Testis (tissue), 3 donors: ENCODE data around the gene RDH13. TPM values are rescaled to one million over a fixed set of nuclear protein-coding genes. Genes with fewer than 3 reads are reported as not detected.
"Not testable (repeated sequence)": the region's sequence is repeated elsewhere in the genome, so short reads cannot be mapped to it uniquely, and the experiment has no call there.

Experiments used
- DNase-seq: peaks from one replicate; pipeline ENCODE4 v3.0.0-alpha.2; 2019
- H3K27ac ChIP-seq, 2 donors: fragments of 200-600 bp; sonication (generic); one replicate each; pipeline ENCODE4 v1.5.1; 2019
- H3K27me3 ChIP-seq: fragments of 200-600 bp; sonication (generic); one replicate; pipeline ENCODE4 v1.5.1; 2019
- H3K36me3 ChIP-seq: fragments of 200-600 bp; sonication (generic); one replicate; pipeline ENCODE4 v1.5.1; 2017; ENCODE audit warnings: low read depth; ENCODE audit errors: missing control alignments
- H3K4me1 ChIP-seq: fragments of 200-600 bp; sonication (generic); one replicate; pipeline ENCODE4 v1.5.1; 2019
- H3K4me3 ChIP-seq, 2 donors: fragments of 200-600 bp; sonication (generic); one replicate each; pipeline ENCODE4 v1.5.1; 2017 to 2019
- H3K9me3 ChIP-seq: fragments of 200-600 bp; sonication (generic); one replicate; pipeline ENCODE4 v1.5.1; 2017
- POLR2A ChIP-seq: fragments of 450-650 bp; IDR thresholded peaks from one replicate; pipeline ENCODE4 v1.6.1; 2017; ENCODE audit warnings: antibody characterized with exemption, mild to moderate bottlenecking, moderate library complexity
- WGBS, 2 donors: methylation state at CpG; one replicate each; pipeline ENCODE4 v1.1.5; 2018; 5-methylcytosine and 5-hydroxymethylcytosine counted together
- intact Hi-C: fragments of 100-400 bp; cut with DNase I; formaldehyde crosslinking; loops from one replicate; pipeline ENCODE4 v1.15.1; 2023; ENCODE audit warnings: low total_unique reads
- polyA plus RNA-seq: library from polyadenylated mRNA; stranded (reverse); fragments of 350-450 nt; fragmentation: Illumina TruSeq; extraction: RNeasy Lipid Tissue Mini Kit (QIAGEN cat#74804); gene quantifications from one replicate; pipeline ENCODE4 v1.2.3, GENCODE V29; 2014; ENCODE audit warnings: low read depth, low replicate concordance; ENCODE audit not compliant: insufficient read depth
- total RNA-seq, 2 donors: library from RNA; depleted of rRNA; stranded (reverse); fragments of >200 nt; gene quantifications; one replicate each; pipeline ENCODE4 v1.2.3, GENCODE V29; 2016
- TF ChIP-seq, protein P1 (sequence below), 3 experiments: fragments of 450-650 bp in 2 of 3; fragments of 200-600 bp in 1 of 3; sonication (generic) in 1 of 3; IDR thresholded peaks; one replicate each; pipeline ENCODE4 v1.5.1; 2016 to 2019; ENCODE audit warnings: antibody characterized with exemption in 3 of 3, mild to moderate bottlenecking in 2 of 3, moderate library complexity in 1 of 3

Gene RDH13
- total and polyA plus RNA-seq, 3 donors from 2014 or later = 13.9 to 24.3 (median 22.5) TPM

DNA sequence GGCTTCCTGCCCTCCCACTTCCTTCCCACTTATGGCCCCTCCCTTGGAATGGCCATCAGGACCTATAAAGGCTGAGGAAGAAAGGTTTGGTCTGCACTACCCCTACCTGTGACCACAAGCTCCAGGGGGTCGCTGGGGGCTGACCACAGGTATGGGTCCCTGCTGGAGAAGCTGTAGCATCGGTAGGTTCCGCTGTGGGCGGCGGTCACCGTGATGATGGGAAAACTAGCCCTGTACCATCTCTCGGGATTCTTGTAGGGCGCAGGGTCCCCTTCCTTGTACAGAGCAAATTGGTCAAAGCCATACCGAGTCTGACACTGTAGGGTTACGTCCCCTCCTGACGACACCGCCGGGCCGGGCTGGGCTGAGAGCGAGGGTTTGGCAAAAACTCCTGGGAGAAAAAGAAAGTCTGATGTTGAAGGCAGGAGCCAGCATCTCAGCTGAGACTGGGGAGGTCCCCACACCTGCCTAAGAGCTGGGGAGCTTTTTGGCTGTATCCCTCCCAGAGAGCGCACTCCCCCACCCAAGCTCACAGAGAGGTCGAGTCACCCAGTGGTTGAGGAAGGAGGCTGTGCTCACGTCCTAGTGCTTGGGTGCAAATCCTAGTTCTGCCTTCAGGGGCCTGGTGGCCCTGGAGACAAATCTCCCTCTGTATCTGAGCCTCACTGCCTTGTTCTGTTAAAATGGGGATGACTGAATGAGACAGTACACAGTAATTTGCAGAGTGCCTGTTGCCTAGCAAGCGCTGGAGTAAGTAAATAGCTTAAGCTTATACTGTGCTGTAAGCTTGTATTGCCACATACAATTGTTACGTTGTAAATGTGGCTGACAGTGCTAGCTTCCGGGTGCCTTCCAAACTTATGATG, 35.2 kb downstream of the RDH13 start:
- no peak for DNase-seq
- Histone ChIP-seq H3K27me3 (no peaks in the 10 kb centered on the region), H3K4me1 (no peaks in the 10 kb centered on the region), H3K9me3 (no peaks in the 10 kb centered on the region), H3K27ac (no peak overlapping the region), H3K36me3 (no peaks in the 10 kb centered on the region), H3K4me3 (peak overlapping the region; percentile 1 to 26)
- TF ChIP-seq POLR2A = no peak
- TF ChIP-seq, protein P1, sequence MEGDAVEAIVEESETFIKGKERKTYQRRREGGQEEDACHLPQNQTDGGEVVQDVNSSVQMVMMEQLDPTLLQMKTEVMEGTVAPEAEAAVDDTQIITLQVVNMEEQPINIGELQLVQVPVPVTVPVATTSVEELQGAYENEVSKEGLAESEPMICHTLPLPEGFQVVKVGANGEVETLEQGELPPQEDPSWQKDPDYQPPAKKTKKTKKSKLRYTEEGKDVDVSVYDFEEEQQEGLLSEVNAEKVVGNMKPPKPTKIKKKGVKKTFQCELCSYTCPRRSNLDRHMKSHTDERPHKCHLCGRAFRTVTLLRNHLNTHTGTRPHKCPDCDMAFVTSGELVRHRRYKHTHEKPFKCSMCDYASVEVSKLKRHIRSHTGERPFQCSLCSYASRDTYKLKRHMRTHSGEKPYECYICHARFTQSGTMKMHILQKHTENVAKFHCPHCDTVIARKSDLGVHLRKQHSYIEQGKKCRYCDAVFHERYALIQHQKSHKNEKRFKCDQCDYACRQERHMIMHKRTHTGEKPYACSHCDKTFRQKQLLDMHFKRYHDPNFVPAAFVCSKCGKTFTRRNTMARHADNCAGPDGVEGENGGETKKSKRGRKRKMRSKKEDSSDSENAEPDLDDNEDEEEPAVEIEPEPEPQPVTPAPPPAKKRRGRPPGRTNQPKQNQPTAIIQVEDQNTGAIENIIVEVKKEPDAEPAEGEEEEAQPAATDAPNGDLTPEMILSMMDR (IDR thresholded peaks at IDR 0.05) = no peak
- WGBS, 2 donors = 40 to 62% methylated on average over 13 to 21 of the region's 21 CpGs
- intact Hi-C loops = no loop called here

DNA sequence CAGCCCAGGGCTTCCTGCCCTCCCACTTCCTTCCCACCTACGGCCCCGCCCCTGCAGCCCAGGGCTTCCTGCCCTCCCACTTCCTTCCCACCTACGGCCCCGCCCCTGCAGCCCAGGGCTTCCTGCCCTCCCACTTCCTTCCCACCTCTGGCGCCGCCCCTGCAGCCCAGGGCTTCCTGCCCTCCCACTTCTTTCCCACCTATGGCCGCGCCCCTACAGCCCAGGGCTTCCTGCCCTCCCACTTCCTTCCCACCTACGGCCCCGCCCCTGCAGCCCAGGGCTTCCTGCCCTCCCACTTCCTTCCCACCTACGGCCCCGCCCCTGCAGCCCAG, 35.8 kb downstream of the RDH13 start:
- WGBS, 2 donors = 67% methylated on average over 1 of the region's 12 CpGs; no CpG with 5 or more reads in 1 of the 2 donors
- H3K27ac ChIP-seq, H3K9me3 ChIP-seq, DNase-seq, H3K4me1 ChIP-seq, H3K27me3 ChIP-seq, intact Hi-C loops, H3K36me3 ChIP-seq: not testable (repeated sequence)
- peak overlapping the region in 1 of 2 donors; percentile 1 for H3K4me3 ChIP-seq

DNA sequence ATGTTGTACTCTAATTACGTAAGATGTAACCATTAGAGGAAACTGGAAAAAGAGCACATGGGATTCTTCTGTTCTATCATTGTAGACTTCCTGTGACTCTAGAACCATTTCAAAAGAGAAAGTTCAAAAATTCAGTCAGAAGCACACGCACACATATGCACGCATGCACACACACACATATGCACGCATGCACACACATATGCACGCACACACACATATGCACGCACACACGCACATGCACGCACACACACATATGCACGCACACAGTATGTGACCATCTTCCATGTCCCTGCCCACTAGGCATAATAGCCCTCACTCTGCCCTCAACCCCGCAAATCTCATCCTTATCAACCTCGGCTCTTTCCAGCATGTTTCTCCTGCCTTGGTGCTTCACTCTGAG, 38.8 kb downstream of the RDH13 start:
- H3K27ac ChIP-seq = no peak overlapping the region
- TF ChIP-seq POLR2A = no peak
- TF ChIP-seq, protein P1 (IDR thresholded peaks at IDR 0.05) = no peak
- H3K9me3 ChIP-seq = no peaks in the 10 kb centered on the region
- 61 to 63% methylated on average over 11 of the region's 11 CpGs for WGBS, 2 donors
- intact Hi-C loops = no loop called here
- no peaks in the 10 kb centered on the region for H3K36me3 ChIP-seq
- DNase-seq = no peak
- no peaks in the 10 kb centered on the region for H3K27me3 ChIP-seq
- H3K4me3 ChIP-seq = no peak overlapping the region
- no peaks in the 10 kb centered on the region for H3K4me1 ChIP-seq

DNA sequence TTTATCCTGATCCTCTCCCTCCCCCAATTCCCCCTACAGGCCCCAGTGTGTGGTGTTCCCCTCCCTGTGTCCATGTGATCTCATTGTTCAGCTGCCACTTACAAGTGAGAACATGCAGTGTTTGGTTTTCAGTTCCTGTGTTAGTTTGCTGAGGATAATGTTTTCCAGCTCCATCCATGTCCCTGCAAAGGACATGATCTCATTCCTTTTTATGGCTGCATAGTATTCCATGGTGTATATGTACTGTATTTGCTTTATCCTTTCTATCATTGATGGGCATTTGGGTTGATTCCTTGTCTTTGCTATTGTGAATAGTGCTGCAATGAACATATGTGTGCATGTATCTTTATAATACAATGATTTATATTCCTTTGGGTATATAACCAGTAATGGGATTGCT, 42.6 kb downstream of the RDH13 start:
- H3K27ac ChIP-seq, H3K4me3 ChIP-seq, H3K4me1 ChIP-seq, intact Hi-C loops, H3K36me3 ChIP-seq, H3K9me3 ChIP-seq, DNase-seq, H3K27me3 ChIP-seq: not testable (repeated sequence)

DNA sequence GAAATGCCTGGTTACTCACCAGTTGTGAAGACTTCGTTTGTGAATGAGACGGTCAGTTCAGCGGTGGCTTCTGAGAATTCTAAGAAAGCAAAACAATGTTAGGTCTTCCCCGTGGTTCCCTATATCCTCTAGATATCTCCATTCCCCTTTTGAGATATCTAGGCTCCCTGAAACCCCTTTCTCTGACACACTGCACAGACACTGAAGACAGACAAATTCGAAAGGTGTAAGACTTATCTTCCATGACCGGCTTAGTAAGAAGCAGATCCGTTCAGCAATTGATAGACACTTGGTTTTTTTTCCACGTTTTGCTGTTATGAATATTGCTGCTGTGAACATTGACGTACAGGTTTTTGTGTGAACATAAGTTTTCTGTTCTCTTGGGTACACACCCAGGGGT, 44.3 kb downstream of the RDH13 start:
- no peak overlapping the region for H3K4me3 ChIP-seq
- TF ChIP-seq POLR2A = no peak
- TF ChIP-seq, protein P1 (IDR thresholded peaks at IDR 0.05) = no peak
- DNase-seq = no peak
- H3K4me1 ChIP-seq = no peaks in the 10 kb centered on the region
- H3K36me3 ChIP-seq = no peaks in the 10 kb centered on the region
- no peaks in the 10 kb centered on the region for H3K27me3 ChIP-seq
- 75 to 77% methylated on average over 9 of the region's 9 CpGs for WGBS, 2 donors
- H3K9me3 ChIP-seq = no peaks in the 10 kb centered on the region
- intact Hi-C loops = no loop called here
- H3K27ac ChIP-seq = no peak overlapping the region

DNA sequence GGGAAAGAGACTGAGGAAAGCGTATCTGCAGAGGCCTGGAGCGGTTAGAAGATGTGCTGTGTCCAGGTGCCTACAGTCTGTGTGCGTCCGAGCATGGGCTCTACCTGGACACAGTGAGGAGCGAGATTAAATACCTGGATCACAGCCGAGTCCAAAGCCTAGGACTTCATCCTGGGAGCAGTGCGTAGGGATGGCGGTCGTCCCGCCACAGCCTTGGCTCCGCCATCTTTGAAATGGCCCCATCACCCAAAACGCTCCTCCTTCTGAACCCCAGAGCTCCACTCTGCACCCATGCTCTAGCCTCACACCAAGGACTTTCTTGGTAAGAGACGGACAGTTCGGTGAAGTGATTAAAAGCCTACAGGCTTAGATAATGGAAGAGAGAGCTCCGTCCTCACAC, 44.7 kb downstream of the RDH13 start:
- 82 to 90% methylated on average over 15 of the region's 15 CpGs for WGBS, 2 donors
- no peak overlapping the region for H3K27ac ChIP-seq
- H3K9me3 ChIP-seq = no peaks in the 10 kb centered on the region
- DNase-seq = no peak
- intact Hi-C loops = no loop called here
- no peak overlapping the region for H3K4me3 ChIP-seq
- no peaks in the 10 kb centered on the region for H3K27me3 ChIP-seq
- H3K36me3 ChIP-seq = no peaks in the 10 kb centered on the region
- TF ChIP-seq POLR2A = no peak
- TF ChIP-seq, protein P1 (IDR thresholded peaks at IDR 0.05) = no peak
- no peaks in the 10 kb centered on the region for H3K4me1 ChIP-seq
